ENCODE measurements around the gene SLC4A5. TPM values are rescaled to one million over a fixed set of nuclear protein-coding genes. Genes with fewer than 3 reads are reported as not detected.
"Not testable (repeated sequence)": the region's sequence is repeated elsewhere in the genome, so short reads cannot be mapped to it uniquely, and the experiment has no call there.

Gene SLC4A5
- total RNA-seq, 1 donor: 0.36 TPM

DNA sequence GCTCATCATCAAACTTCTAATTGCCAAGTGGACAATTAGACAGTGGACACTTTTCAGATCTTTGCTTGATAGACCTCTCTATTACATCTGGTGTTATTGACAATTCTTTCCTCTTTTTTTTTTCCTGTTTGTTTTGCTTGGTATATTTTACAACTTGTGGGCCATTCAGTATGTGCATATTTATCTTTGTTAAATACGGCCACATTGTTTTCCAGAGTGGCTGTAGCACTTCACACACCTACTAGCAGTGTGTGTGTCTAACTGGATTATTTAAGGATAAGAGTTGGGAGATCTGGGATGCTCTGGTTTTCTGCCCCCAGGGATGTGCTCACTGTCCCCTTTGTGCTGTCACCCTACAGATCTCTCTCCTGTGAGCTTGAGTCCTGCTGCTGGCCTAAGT is 4.1 kb upstream of the SLC4A5 start:
- no peak overlapping the region for H2AFZ ChIP-seq (ENCODE audit: low read length)
- TF ChIP-seq, protein P1, sequence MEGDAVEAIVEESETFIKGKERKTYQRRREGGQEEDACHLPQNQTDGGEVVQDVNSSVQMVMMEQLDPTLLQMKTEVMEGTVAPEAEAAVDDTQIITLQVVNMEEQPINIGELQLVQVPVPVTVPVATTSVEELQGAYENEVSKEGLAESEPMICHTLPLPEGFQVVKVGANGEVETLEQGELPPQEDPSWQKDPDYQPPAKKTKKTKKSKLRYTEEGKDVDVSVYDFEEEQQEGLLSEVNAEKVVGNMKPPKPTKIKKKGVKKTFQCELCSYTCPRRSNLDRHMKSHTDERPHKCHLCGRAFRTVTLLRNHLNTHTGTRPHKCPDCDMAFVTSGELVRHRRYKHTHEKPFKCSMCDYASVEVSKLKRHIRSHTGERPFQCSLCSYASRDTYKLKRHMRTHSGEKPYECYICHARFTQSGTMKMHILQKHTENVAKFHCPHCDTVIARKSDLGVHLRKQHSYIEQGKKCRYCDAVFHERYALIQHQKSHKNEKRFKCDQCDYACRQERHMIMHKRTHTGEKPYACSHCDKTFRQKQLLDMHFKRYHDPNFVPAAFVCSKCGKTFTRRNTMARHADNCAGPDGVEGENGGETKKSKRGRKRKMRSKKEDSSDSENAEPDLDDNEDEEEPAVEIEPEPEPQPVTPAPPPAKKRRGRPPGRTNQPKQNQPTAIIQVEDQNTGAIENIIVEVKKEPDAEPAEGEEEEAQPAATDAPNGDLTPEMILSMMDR (IDR thresholded peaks at IDR 0.05; ENCODE audit: extremely low read depth, low read depth, low read length): no peak
- H4K20me1 ChIP-seq (ENCODE audit: insufficient read depth, low read length): no peaks in the 10 kb centered on the region
- H3K4me2 ChIP-seq (ENCODE audit: insufficient read depth, low read length): no peak overlapping the region
- H3K4me3 ChIP-seq (ENCODE audit: insufficient read depth, low read length): no peak overlapping the region
- no peaks in the 10 kb centered on the region for H3K4me1 ChIP-seq (ENCODE audit: insufficient read depth, low read length)
- H3K36me3 ChIP-seq (ENCODE audit: insufficient read depth, low read length): no peaks in the 10 kb centered on the region
- H3K79me2 ChIP-seq (ENCODE audit: insufficient read depth, low read length): no peaks in the 10 kb centered on the region
- no peaks in the 10 kb centered on the region for H3K9me3 ChIP-seq (ENCODE audit: low read depth, low read length)
- no peak for DNase-seq (ENCODE audit: insufficient read length, low spot score, missing footprints)
- no peak overlapping the region for H3K27ac ChIP-seq (ENCODE audit: low read depth, low read length)
- H3K27me3 ChIP-seq (ENCODE audit: insufficient read depth, low read length): peaks cover 4% of the 10 kb centered on the region

DNA sequence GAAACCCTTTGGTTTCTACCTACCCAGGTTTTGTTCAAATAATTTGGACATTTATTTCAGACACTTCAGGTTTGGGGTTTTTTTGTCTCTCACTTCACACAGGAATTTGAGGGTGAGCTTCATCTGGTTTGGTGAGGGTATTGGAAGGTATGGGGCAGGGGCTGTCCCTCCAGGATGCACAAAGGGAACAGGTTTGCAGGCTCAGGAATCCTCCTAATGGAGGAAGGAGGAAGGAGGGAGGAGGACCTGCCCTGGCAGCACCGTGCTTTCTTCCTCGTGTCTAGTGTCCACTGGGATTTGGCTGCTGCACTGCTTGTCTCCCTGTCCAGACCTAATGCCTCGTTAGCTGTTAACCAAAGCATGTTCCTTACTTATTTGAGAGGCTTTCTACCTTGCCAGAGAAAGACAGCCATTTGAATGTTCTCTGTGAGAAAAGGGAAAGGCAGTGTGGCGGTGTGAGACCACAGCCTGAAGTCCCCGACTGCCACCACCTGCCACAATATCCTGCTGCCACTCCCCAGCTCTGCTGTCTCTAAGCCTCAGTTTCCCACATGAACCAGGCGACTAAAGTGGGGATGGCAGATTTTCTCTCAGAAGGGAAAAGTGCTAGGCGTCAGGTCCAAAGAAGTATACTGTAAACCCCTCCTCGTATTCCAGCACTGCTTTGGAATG is 2.2 kb upstream of the SLC4A5 start:
- no peaks in the 10 kb centered on the region for H3K9me3 ChIP-seq (ENCODE audit: low read depth, low read length)
- H3K27me3 ChIP-seq (ENCODE audit: insufficient read depth, low read length): peaks cover 4% of the 10 kb centered on the region
- H2AFZ ChIP-seq (ENCODE audit: low read length): no peak overlapping the region
- H3K4me1 ChIP-seq (ENCODE audit: insufficient read depth, low read length): no peaks in the 10 kb centered on the region
- no peak overlapping the region for H3K4me3 ChIP-seq (ENCODE audit: insufficient read depth, low read length)
- no peak for DNase-seq (ENCODE audit: insufficient read length, low spot score, missing footprints)
- H3K27ac ChIP-seq (ENCODE audit: low read depth, low read length): no peak overlapping the region
- H3K36me3 ChIP-seq (ENCODE audit: insufficient read depth, low read length): no peaks in the 10 kb centered on the region
- TF ChIP-seq, protein P1 (IDR thresholded peaks at IDR 0.05; ENCODE audit: extremely low read depth, low read depth, low read length): no peak
- H3K4me2 ChIP-seq (ENCODE audit: insufficient read depth, low read length): no peak overlapping the region
- H3K79me2 ChIP-seq (ENCODE audit: insufficient read depth, low read length): no peaks in the 10 kb centered on the region
- no peaks in the 10 kb centered on the region for H4K20me1 ChIP-seq (ENCODE audit: insufficient read depth, low read length)

GRCh38 chr2:74336227-74336626 is 7.0 kb downstream of the SLC4A5 start:
- not testable (repeated sequence) for H3K27ac ChIP-seq (ENCODE audit: low read depth, low read length); H3K36me3 ChIP-seq (ENCODE audit: insufficient read depth, low read length); H4K20me1 ChIP-seq (ENCODE audit: insufficient read depth, low read length); H3K4me1 ChIP-seq (ENCODE audit: insufficient read depth, low read length); H3K79me2 ChIP-seq (ENCODE audit: insufficient read depth, low read length); H3K4me3 ChIP-seq (ENCODE audit: insufficient read depth, low read length); DNase-seq (ENCODE audit: insufficient read length, low spot score, missing footprints); H3K27me3 ChIP-seq (ENCODE audit: insufficient read depth, low read length); H3K9me3 ChIP-seq (ENCODE audit: low read depth, low read length); H3K4me2 ChIP-seq (ENCODE audit: insufficient read depth, low read length); H2AFZ ChIP-seq (ENCODE audit: low read length)

- Histone ChIP-seq H4K20me1 (ENCODE audit: insufficient read depth, low read length) (no peaks in the 10 kb centered on the region), H3K4me2 (ENCODE audit: insufficient read depth, low read length) (no peak overlapping the region), H3K9me3 (ENCODE audit: low read depth, low read length) (no peaks in the 10 kb centered on the region), H3K27me3 (ENCODE audit: insufficient read depth, low read length) (no peaks in the 10 kb centered on the region), H3K36me3 (ENCODE audit: insufficient read depth, low read length) (no peaks in the 10 kb centered on the region), H3K79me2 (ENCODE audit: insufficient read depth, low read length) (no peaks in the 10 kb centered on the region), H2AFZ (ENCODE audit: low read length) (no peak overlapping the region), H3K4me1 (ENCODE audit: insufficient read depth, low read length) (no peaks in the 10 kb centered on the region), H3K27ac (ENCODE audit: low read depth, low read length) (no peak overlapping the region), H3K4me3 (ENCODE audit: insufficient read depth, low read length) (no peak overlapping the region)
- DNase-seq (ENCODE audit: insufficient read length, low spot score, missing footprints): peak; percentile 65
- TF ChIP-seq, protein P1 (IDR thresholded peaks at IDR 0.05; ENCODE audit: extremely low read depth, low read depth, low read length): peak; percentile 98
Observed at GRCh38 chr2:74334931-74335333, 8.3 kb downstream of the SLC4A5 start.

All from osteoblast (primary cell).